ENCODE results near the gene GMFB. TPM values are rescaled to one million over a fixed set of nuclear protein-coding genes. Genes with fewer than 3 reads are reported as not detected.

The GMFB gene
- total RNA-seq, 1 donor from 2014 or later, result 71.9 TPM

DNA sequence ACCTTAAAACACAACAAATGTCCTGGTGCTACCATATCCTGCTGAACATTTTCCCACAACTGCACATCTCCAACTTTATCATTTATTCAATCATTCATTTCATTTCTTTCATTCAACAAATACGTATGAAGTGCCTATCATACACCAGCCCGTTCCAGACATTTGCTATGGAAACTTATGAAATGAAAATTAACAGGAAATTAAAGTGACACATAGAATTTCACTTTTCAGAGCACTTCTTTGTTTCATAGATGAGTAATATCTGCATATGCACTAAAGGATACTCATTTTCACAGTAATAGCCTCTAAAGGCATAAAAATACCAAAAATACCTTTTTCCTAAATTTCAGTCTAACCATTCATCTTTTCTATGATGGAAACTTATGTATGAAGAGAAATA lies 60.3 kb downstream of the GMFB start:
- TF ChIP-seq, protein P1, sequence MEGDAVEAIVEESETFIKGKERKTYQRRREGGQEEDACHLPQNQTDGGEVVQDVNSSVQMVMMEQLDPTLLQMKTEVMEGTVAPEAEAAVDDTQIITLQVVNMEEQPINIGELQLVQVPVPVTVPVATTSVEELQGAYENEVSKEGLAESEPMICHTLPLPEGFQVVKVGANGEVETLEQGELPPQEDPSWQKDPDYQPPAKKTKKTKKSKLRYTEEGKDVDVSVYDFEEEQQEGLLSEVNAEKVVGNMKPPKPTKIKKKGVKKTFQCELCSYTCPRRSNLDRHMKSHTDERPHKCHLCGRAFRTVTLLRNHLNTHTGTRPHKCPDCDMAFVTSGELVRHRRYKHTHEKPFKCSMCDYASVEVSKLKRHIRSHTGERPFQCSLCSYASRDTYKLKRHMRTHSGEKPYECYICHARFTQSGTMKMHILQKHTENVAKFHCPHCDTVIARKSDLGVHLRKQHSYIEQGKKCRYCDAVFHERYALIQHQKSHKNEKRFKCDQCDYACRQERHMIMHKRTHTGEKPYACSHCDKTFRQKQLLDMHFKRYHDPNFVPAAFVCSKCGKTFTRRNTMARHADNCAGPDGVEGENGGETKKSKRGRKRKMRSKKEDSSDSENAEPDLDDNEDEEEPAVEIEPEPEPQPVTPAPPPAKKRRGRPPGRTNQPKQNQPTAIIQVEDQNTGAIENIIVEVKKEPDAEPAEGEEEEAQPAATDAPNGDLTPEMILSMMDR (IDR thresholded peaks at IDR 0.05; ENCODE audit: insufficient read depth, low read length, poor library complexity, severe bottlenecking), result no peak
- H3K36me3 ChIP-seq (ENCODE audit: control insufficient read depth, insufficient read depth, low read length), result no peaks in the 10 kb centered on the region
- DNase-seq (ENCODE audit: low read depth), result no peak
- H3K4me3 ChIP-seq (ENCODE audit: low read depth, low read length), result no peak overlapping the region
- H3K27me3 ChIP-seq (ENCODE audit: control insufficient read depth, insufficient read depth, low read length), result no peaks in the 10 kb centered on the region

DNA sequence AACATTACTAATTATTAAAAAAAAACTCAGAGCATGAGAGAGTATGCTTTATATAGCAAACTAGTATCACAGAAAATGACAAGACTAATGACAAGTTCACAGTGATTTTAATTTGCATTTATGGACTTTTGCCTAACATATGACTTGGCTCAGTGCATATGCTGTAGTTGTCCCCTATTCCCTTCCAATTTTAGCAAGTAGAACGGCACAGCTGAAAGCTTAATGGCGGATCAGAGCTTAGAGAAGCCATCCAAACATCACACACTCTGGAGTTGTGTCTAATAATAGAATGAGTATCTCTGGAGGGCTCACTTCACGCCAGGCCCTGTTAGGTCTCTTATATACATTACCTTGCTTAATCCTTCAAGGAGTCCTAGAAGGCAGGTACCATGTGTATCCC lies 60.9 kb downstream of the GMFB start:
- DNase-seq (ENCODE audit: low read depth), result no peak
- H3K4me3 ChIP-seq (ENCODE audit: low read depth, low read length), result no peak overlapping the region
- H3K27me3 ChIP-seq (ENCODE audit: control insufficient read depth, insufficient read depth, low read length), result no peaks in the 10 kb centered on the region
- TF ChIP-seq, protein P1 (IDR thresholded peaks at IDR 0.05; ENCODE audit: insufficient read depth, low read length, poor library complexity, severe bottlenecking), result no peak
- no peaks in the 10 kb centered on the region for H3K36me3 ChIP-seq (ENCODE audit: control insufficient read depth, insufficient read depth, low read length)

DNA sequence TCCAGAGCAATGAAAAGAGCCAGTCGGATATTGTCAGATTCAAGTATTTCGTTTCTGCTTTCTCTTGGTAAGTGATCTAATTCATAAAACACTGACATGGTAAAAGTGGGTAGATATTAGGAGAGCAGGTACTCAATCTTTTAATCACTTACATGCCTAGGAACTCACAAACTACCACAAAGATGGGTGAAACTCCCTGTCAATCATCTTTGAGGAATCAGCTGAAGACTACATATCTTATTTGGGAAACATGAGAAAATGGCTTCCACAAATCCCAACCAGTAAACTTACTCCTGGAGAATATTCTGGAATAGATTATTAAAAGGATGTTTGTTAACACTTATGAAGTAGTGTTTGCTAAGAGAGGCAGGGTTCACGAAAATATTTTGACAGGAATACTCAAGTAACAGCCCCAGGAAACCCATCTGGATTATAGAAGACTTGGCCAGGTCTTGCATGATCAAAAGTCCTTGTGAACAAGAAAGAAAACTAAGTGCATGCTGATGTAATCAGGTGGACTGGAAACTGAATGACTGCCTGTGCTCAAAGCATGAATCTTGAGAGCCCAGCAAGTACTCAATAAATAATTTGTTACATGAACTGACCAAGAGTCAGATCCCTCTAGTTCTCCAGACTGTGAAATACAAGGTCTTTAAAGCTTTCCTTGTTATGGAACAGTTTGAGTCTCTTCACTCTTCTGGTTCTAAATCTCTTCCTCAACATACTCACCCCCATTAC lies 63.1 kb downstream of the GMFB start:
- H3K4me3 ChIP-seq (ENCODE audit: low read depth, low read length), result no peak overlapping the region
- H3K36me3 ChIP-seq (ENCODE audit: control insufficient read depth, insufficient read depth, low read length), result no peaks in the 10 kb centered on the region
- no peaks in the 10 kb centered on the region for H3K27me3 ChIP-seq (ENCODE audit: control insufficient read depth, insufficient read depth, low read length)
- TF ChIP-seq, protein P1 (IDR thresholded peaks at IDR 0.05; ENCODE audit: insufficient read depth, low read length, poor library complexity, severe bottlenecking), result no peak
- no peak for DNase-seq (ENCODE audit: low read depth)

DNA sequence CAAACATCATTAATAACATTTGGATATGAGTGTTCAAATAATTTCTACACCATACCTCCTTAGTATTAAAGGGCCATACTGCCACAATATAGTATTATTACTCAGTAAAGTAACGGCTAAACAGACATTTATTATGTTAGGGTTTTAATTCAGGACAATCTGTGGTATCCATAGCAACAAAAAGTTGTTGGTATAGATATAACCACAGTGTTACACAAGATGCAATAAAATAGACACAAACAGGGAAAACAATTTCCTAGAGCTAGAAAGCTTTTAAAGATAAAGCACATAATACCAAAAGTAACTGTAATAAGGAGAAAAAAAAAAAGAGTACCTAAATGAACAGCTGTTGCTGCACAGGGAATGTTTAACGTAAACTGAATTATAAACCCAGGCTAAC lies 63.7 kb downstream of the GMFB start:
- H3K36me3 ChIP-seq (ENCODE audit: control insufficient read depth, insufficient read depth, low read length), result no peaks in the 10 kb centered on the region
- TF ChIP-seq, protein P1 (IDR thresholded peaks at IDR 0.05; ENCODE audit: insufficient read depth, low read length, poor library complexity, severe bottlenecking), result no peak
- no peaks in the 10 kb centered on the region for H3K27me3 ChIP-seq (ENCODE audit: control insufficient read depth, insufficient read depth, low read length)
- no peak for DNase-seq (ENCODE audit: low read depth)
- H3K4me3 ChIP-seq (ENCODE audit: low read depth, low read length), result no peak overlapping the region

Other genes starting within 250 kb of the GMFB start
- 7.7 and 13.6 TPM in 2 replicates for gene CDKN3, start 92.0 kb downstream of the GMFB start, total RNA-seq
- gene CNIH1, start 47.6 kb downstream of the GMFB start, total RNA-seq, result 105 and 227 TPM in 2 replicates
- gene CGRRF1, start 20.9 kb upstream of the GMFB start, total RNA-seq, result 13.4 and 15.4 TPM in 2 replicates
- 14.5 and 20.5 TPM in 2 replicates for gene SAMD4A, start 78.1 kb upstream of the GMFB start, total RNA-seq